GM10847 (cell line): ENCODE results near the gene RIT2.

ENCODE experiments used
- POLR2A ChIP-seq: IDR thresholded peaks from 2 replicates; pipeline ENCODE4 v1.6.1; 2011; ENCODE audit not compliant: insufficient read length; ENCODE audit errors: extremely low read depth

RIT2 gene

GRCh38 chr18:42882122-42882521, 233.4 kb downstream of the RIT2 start:
- TF ChIP-seq POLR2A = no peak

DNA sequence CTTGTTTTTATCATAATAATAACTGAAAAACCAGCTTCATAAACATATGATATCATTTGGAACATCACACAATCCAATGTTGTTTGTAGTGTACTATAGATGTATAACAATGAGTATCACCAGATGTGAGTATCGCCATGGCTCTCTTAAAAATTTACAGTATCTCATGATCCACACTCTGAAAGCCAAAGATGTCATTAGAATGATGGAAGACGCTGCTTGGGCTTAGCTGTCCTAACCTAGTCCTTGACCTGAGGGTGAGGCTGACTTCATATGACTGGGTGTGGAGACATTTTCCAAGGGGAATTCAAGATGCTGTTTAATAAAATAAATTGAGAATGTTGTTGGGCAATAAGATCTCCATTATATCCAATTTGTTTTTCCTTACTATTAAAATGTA, 242.6 kb downstream of the RIT2 start:
- no peak for TF ChIP-seq POLR2A

DNA sequence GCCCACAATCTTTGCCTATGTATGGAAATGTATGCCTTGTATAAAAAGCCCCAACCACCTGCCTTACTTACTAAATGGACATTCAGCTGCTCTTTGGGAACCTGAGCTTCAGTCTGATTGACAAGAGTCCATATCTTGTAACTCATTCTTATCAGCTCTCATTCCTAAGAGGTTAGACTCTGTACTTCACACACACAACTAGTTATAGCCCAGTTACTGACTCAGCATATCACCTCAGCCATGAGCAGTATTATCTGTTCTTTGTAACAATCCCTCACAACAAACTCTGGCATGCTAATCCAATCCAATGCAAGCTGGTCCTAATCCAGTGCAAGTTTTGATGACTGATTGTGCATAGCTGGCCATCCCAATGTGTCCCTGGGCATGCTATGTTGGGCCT, 250.6 kb downstream of the RIT2 start:
- TF ChIP-seq POLR2A = no peak

- TF ChIP-seq POLR2A = no peak
Measured at GRCh38 chr18:42861271-42861670, 254.2 kb downstream of the RIT2 start.

- TF ChIP-seq POLR2A = no peak
Measured at GRCh38 chr18:42860548-42860947, 254.9 kb downstream of the RIT2 start.

DNA sequence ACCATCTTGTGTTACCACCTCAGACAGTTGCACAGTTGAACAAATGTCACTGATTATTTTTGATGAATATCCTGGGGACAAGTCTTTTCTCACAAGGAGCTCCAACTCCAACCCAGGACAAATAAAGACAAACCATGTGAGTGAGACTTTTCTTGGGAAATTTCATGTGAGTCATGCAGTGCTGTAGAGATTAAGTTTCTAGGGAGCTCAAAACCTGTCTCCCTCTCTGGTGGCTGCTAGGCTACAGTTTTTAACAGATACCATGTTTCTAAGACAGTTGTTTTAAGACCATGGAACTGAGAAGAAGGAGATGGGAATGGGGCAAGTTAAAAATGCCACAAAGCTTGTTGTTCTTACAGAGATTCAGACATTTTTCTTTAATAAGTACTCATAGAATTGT, 255.5 kb downstream of the RIT2 start:
- no peak for TF ChIP-seq POLR2A

- TF ChIP-seq POLR2A = no peak
Measured at GRCh38 chr18:42854558-42854957, 260.9 kb downstream of the RIT2 start.

GRCh38 chr18:42850174-42851083, 265.1 kb downstream of the RIT2 start:
- TF ChIP-seq POLR2A = no peak

DNA sequence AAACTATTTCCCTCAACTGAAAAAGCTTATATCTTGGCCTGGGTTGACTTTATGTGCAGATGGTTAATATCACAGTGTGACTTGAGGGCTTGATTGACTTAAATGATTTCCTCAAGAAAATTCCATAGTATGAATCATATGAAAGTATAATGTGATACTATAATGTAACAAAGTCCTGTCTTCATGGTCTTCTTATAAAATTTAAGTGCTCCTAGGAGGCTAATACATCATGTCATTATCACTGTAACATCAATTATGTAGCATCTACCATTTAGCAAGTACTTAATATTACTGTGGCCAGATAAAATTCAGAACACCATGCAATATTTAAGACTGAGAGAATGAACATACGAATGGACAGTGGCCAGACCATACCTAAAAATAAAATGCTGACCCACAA, 276.1 kb downstream of the RIT2 start:
- no peak for TF ChIP-seq POLR2A

DNA sequence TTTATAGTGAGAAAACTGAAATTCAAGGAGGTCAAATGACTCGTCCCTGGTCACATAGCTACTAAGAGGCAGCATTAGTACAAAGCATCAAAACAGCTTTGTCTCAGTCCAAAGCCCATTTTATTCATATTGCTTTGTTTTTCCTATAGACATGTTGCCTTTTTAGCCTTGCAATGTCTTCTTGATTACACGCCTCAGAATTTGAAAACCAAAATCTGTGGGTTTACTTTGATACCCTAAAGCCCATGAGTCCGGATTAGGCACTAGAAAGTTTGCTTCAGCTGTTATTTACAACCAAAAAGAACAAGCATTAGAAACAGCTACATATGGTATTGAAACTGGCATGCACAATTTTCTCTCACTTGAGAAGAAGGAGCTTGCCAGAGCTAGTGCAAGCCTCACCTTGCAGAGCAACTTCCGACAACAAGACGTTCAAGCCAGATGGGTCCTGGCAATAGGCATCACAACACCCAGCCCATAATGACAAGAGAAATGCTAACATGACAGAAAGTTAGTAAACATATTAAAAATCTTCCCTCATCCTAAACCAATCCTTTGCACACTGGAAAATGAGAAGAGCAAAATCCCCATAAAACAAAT, 276.8 kb downstream of the RIT2 start:
- no peak for TF ChIP-seq POLR2A

DNA sequence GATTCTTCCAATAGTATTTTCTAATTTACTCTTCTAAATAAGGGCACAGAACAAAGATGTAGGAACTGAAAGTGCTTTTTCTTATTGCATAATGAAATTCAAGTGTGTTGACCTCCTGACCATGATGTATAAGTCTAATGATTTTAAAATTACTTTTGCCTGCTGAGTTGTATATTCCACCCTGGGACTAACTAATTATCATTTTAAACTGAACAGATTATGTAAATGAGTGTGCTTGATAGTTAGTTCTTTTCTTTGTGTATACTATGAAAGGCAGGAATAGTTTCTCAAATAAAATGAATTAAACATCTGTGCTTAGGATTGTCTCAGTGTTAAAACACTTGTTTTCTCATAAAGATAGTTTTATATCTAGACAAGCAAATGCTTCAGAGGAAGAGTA, 284.5 kb downstream of the RIT2 start:
- no peak for TF ChIP-seq POLR2A

DNA sequence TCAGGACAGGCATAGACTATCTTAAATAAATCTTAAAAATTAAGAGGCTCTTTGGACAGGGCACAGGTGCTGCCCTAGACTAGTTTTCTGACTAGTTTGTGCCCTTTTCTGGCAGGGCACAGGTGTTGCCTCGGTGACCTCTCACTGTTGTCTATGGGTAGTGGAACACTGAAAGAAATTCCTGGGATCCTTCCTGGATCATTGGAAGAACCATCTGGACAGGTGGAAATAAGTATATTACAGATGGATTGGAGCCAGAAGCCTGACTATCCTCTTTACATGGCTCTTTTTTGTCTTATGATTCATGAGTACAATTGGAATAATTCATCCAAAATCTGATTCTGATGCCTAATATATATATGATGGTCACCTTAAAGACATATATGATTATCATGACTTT, 286.6 kb downstream of the RIT2 start:
- TF ChIP-seq POLR2A = no peak

DNA sequence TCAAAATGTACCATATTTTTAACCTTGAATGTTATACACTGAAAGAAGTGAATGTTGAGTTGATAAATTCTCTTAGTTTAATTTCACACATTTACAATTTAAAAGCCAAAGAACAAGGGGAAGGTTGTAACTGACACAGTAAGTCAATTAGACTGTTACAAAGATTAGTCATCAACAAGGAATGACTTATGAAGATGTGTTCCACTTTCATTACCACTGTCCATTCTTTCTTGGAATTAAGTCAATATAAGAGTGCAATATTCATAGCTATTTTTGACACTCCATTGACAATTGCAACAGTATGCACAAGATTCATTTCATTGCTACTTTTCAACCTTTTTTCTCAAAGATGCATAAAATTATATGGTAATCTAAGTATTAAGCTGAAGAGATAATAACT, 291.3 kb downstream of the RIT2 start:
- no peak for TF ChIP-seq POLR2A

- no peak for TF ChIP-seq POLR2A
Measured at GRCh38 chr18:42822711-42823110, 292.8 kb downstream of the RIT2 start.

- no peak for TF ChIP-seq POLR2A
Measured at GRCh38 chr18:42821492-42821891, 294.0 kb downstream of the RIT2 start.

DNA sequence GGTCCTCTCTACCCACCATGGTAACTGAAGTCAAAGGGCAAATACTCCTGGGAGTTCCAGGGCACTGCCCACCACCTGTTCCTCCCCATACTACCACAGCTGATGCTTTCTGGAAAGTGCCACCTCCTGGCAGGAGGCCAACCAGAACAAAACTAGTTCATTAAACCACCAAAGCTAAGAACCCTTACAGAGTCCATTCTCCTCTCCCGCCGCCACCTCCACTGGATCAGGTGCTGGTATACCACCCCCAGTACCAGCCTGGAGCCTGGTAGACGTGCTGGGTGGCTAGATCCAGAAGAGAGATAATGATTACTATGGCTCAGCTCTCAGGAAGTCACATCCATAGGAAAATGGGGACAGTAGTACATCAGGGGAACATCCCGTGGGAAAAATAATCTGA, 300.9 kb downstream of the RIT2 start:
- TF ChIP-seq POLR2A = no peak

GRCh38 chr18:42814184-42814583, 301.3 kb downstream of the RIT2 start:
- no peak for TF ChIP-seq POLR2A
